HepG2 (cell line): ENCODE measurements around the gene ZNF747. TPM values are rescaled to one million over a fixed set of nuclear protein-coding genes. Genes with fewer than 3 reads are reported as not detected.
A peak's percentile ranks its signal among the peaks of the same experiment; 100 is the strongest.

Experiments
- CAMTA2 ChIP-seq: sonication (generic); formaldehyde crosslinking; IDR thresholded peaks from 2 replicates; pipeline ENCODE4 v1.4.0; 2020; ENCODE audit warnings: mild to moderate bottlenecking, missing genetic modification reagents, borderline replicate concordance
- CHD4 ChIP-seq: fragments of 200-600 bp; sonication (generic); IDR thresholded peaks from 2 replicates; pipeline ENCODE4 v1.7.0; 2017; ENCODE audit warnings: mild to moderate bottlenecking, low read length, borderline replicate concordance
- HIVEP1 ChIP-seq: sonication (generic); formaldehyde crosslinking; IDR thresholded peaks from 2 replicates; pipeline ENCODE4 v1.4.0; 2020; ENCODE audit warnings: mild to moderate bottlenecking, missing genetic modification reagents
- HNF1B ChIP-seq: sonication (generic); formaldehyde crosslinking; IDR thresholded peaks from 2 replicates; pipeline ENCODE4 v1.5.1; 2020; ENCODE audit warnings: mild to moderate bottlenecking, moderate library complexity, missing genetic modification reagents
- NFYB ChIP-seq: sonication (generic); formaldehyde crosslinking; IDR thresholded peaks from 2 replicates; pipeline ENCODE4 v1.4.0; 2020; ENCODE audit warnings: missing genetic modification reagents
- RCOR2 ChIP-seq: IDR thresholded peaks from 2 replicates; pipeline ENCODE4 v1.6.1; 2016; ENCODE audit warnings: missing biosample characterization, missing genetic modification reagents
- RORA ChIP-seq: sonication (generic); formaldehyde crosslinking; IDR thresholded peaks from 2 replicates; pipeline ENCODE4 v1.5.0; 2020; ENCODE audit warnings: mild to moderate bottlenecking, missing genetic modification reagents, moderate library complexity
- TEAD2 ChIP-seq: sonication (generic); formaldehyde crosslinking; IDR thresholded peaks from 2 replicates; pipeline ENCODE4 v1.9.0; 2021; ENCODE audit warnings: missing genetic modification reagents
- TFDP1 ChIP-seq: IDR thresholded peaks from 2 replicates; pipeline ENCODE4 v1.6.1; 2016; ENCODE audit warnings: missing compliant biosample characterization, missing genetic modification reagents, borderline replicate concordance
- TRIM22 ChIP-seq: fragments of 450-650 bp; IDR thresholded peaks from 2 replicates; pipeline ENCODE4 v1.6.1; 2017
- ZBTB1 ChIP-seq: sonication (generic); formaldehyde crosslinking; IDR thresholded peaks from 2 replicates; pipeline ENCODE4 v1.4.0; 2020; ENCODE audit warnings: missing genetic modification reagents, borderline replicate concordance
- ZBTB20 ChIP-seq: sonication (generic); formaldehyde crosslinking; IDR thresholded peaks from 2 replicates; pipeline ENCODE4 v1.8.1; 2023; ENCODE audit warnings: missing genetic modification reagents, low read depth, mild to moderate bottlenecking, borderline replicate concordance
- ZFP36L2 ChIP-seq: sonication (generic); formaldehyde crosslinking; IDR thresholded peaks from 2 replicates; pipeline ENCODE4 v1.4.0; 2020; ENCODE audit warnings: missing genetic modification reagents
- ZMYM3 ChIP-seq: sonication (generic); formaldehyde crosslinking; IDR thresholded peaks from 2 replicates; pipeline ENCODE4 v1.5.1; 2020; ENCODE audit warnings: mild to moderate bottlenecking, missing genetic modification reagents
- ZNF234 ChIP-seq: sonication (generic); formaldehyde crosslinking; conservative IDR thresholded peaks from 2 replicates; pipeline ENCODE4 v1.5.1; 2020; ENCODE audit warnings: mild to moderate bottlenecking, missing genetic modification reagents
- ZNF329 ChIP-seq: sonication (generic); formaldehyde crosslinking; IDR thresholded peaks from 2 replicates; pipeline ENCODE4 v1.9.0; 2021; ENCODE audit warnings: low read depth, mild to moderate bottlenecking, missing genetic modification reagents
- ZNF740 ChIP-seq: sonication (generic); formaldehyde crosslinking; IDR thresholded peaks from 2 replicates; pipeline ENCODE4 v1.4.0; 2020; ENCODE audit warnings: missing genetic modification reagents
- ZNF776 ChIP-seq: sonication (generic); formaldehyde crosslinking; IDR thresholded peaks from 2 replicates; pipeline ENCODE4 v1.4.0; 2020; ENCODE audit warnings: mild to moderate bottlenecking, missing genetic modification reagents
- ZNF790 ChIP-seq: sonication (generic); formaldehyde crosslinking; IDR thresholded peaks from 2 replicates; pipeline ENCODE4 v1.8.0; 2022; ENCODE audit warnings: missing genetic modification reagents, mild to moderate bottlenecking, borderline replicate concordance
- polyA plus RNA-seq, 8 experiments: library from polyadenylated mRNA; depleted of rRNA in 3 of 8; stranded (reverse) in 7 of 8; unstranded in 1 of 8; fragments of >200 nt; fragmentation: Illumina TruSeq in 4 of 8; extraction: Trizol in 4 of 8; gene quantifications; 2 replicates each; pipeline versions ENCODE4 v1.2.1 to v1.2.3, GENCODE V29; 2011 to 2016; ENCODE audit warnings: low read depth in 4 of 8, missing spikeins in 1 of 8, mixed read lengths in 1 of 8; ENCODE audit not compliant: insufficient read depth in 1 of 8
- total RNA-seq, 5 experiments: library from RNA; depleted of rRNA; stranded (reverse); fragments of >200 nt; fragmentation: Illumina TruSeq; extraction: Trizol; gene quantifications; 2 replicates each; pipeline ENCODE4 v1.2.3, GENCODE V29; 2016; ENCODE audit warnings: low read depth in 1 of 5
- TF ChIP-seq, protein P1 (sequence below): sonication (generic); formaldehyde crosslinking; IDR thresholded peaks from 2 replicates; pipeline ENCODE4 v1.9.0; 2021; ENCODE audit warnings: missing genetic modification reagents, borderline replicate concordance

ZNF747 gene
- total and polyA plus RNA-seq, 2 of the 13 experiments (the other 11 are each of a cell fraction or from before 2014, with no cell fraction given): 7.2 to 10.2 TPM

DNA sequence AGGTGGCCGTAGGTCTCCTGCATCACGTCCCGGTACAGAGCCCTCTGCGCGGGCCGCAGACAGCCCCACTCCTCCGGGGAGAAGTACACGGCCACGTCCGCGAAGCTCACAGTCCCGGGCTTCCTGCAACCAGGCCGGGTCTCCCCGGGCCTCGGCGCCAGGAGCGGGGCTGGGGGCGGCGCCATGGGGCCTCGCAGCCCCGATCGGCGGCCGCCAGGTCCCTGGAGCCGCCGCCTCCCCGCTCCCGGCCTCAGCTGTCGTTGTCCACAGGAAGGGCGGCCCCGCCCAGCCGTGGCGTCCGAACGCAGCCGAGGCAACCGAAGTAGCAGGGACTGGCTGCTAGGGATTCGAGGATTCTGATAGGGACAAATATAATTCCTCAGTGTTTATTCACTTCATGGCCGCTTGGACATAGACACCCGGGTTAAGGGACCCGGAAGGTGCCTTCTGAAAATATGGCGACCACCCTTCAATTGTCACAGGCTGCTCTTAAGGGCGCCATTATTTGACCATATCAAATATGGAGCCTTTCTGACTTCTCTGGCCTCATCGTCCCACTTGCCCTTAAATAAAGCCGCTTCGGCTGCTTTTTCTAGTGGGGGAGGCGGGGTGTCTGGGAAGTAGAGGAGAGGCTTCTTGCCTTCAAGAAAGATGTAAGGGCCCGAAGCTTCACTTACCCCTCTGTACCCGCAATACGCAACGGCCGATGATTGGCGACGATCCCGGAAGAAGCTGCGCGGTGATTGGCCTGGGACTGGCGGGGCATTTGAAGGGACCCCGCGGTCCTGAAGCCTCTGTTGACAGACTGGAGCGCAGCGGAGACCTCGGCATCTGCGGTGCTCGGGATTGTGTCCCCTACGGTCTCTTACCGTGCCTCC, 37.0 kb upstream of the ZNF747 start, which contains the start of gene ZNF688 (continued):
- TF ChIP-seq RCOR2 (CRISPR knock-in tag) (no peak), TFDP1 (peak; percentile 99), ZNF776 (no peak), HIVEP1 (no peak), RORA (CRISPR knock-in tag) (no peak), NFYB (CRISPR knock-in tag) (peak; percentile 98), ZMYM3 (no peak), ZNF740 (CRISPR knock-in tag) (no peak), ZBTB1 (CRISPR knock-in tag) (no peak), ZBTB20 (CRISPR knock-in tag) (no peak), ZNF234 (peak; percentile 54; the same call in 1 of the 2 replicates), HNF1B (CRISPR knock-in tag) (peak; percentile 86), ZFP36L2 (CRISPR knock-in tag) (no peak), TEAD2 (CRISPR knock-in tag) (no peak), ZNF329 (peak; percentile 80; the same call in 1 of the 2 replicates), TRIM22 (no peak), CHD4 (no peak), ZNF790 (CRISPR knock-in tag) (0 out of 2 replicates have a peak, but pooled peaks have one; percentile 45), CAMTA2 (no peak)
- TF ChIP-seq, protein P1, sequence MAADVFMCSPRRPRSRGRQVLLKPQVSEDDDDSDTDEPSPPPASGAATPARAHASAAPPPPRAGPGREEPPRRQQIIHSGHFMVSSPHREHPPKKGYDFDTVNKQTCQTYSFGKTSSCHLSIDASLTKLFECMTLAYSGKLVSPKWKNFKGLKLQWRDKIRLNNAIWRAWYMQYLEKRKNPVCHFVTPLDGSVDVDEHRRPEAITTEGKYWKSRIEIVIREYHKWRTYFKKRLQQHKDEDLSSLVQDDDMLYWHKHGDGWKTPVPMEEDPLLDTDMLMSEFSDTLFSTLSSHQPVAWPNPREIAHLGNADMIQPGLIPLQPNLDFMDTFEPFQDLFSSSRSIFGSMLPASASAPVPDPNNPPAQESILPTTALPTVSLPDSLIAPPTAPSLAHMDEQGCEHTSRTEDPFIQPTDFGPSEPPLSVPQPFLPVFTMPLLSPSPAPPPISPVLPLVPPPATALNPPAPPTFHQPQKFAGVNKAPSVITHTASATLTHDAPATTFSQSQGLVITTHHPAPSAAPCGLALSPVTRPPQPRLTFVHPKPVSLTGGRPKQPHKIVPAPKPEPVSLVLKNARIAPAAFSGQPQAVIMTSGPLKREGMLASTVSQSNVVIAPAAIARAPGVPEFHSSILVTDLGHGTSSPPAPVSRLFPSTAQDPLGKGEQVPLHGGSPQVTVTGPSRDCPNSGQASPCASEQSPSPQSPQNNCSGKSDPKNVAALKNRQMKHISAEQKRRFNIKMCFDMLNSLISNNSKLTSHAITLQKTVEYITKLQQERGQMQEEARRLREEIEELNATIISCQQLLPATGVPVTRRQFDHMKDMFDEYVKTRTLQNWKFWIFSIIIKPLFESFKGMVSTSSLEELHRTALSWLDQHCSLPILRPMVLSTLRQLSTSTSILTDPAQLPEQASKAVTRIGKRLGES: no peak
